ENCODE measurements around the gene MS4A2. TPM values are rescaled to one million over a fixed set of nuclear protein-coding genes. Genes with fewer than 3 reads are reported as not detected.
A peak's percentile ranks its signal among the peaks of the same experiment; 100 is the strongest.

Gene MS4A2
- total RNA-seq, 1 experiment from 2014 or later: not detected

GRCh38 chr11:60124802-60125432 lies 36.5 kb downstream of the MS4A2 start:
- H3K4me2 ChIP-seq (ENCODE audit: low read length): peak overlapping the region; percentile 14; the same call in 1 of the 2 replicates
- peak overlapping the region; percentile 84 for H3K27ac ChIP-seq (ENCODE audit: low read length)
- intact Hi-C loops (cut with micrococcal nuclease): no loop called here
- H3K9me2 ChIP-seq (replicated peaks; ENCODE audit: low read length): no peaks in the 10 kb centered on the region
- no peak overlapping the region for H2AFZ ChIP-seq (ENCODE audit: low read length)
- peaks cover 34% of the 10 kb centered on the region for H3K4me1 ChIP-seq (ENCODE audit: insufficient read depth, low read length)
- H3K36me3 ChIP-seq (ENCODE audit: low read depth, low read length): no peaks in the 10 kb centered on the region
- no peak for ATAC-seq
- no peaks in the 10 kb centered on the region for H3F3A ChIP-seq (ENCODE audit: low read length, unreplicated experiment)
- H3K27me3 ChIP-seq (ENCODE audit: low read length): no peaks in the 10 kb centered on the region
- H4K20me1 ChIP-seq (ENCODE audit: low read length): no peaks in the 10 kb centered on the region
- H3K4me3 ChIP-seq (ENCODE audit: low read length): no peak overlapping the region
- peak overlapping the region; percentile 38 for H3K9ac ChIP-seq (ENCODE audit: low read length)
- no peak for DNase-seq
- TF ChIP-seq CTCF (conservative IDR thresholded peaks at IDR 0.05; ENCODE audit: low read depth, low read length): no peak
- TF ChIP-seq EZH2 (IDR thresholded peaks at IDR 0.05; ENCODE audit: low read length, unreplicated experiment): no peak
- TF ChIP-seq EZH2phosphoT487 (IDR thresholded peaks at IDR 0.05; ENCODE audit: borderline replicate concordance, low read length): no peak
- H3K79me2 ChIP-seq (ENCODE audit: low read length): no peaks in the 10 kb centered on the region
- POLR2A ChIA-PET (ENCODE audit: unreplicated experiment): no interaction called here
- no peaks in the 10 kb centered on the region for H3K9me3 ChIP-seq (ENCODE audit: low read length)
- CTCF ChIA-PET: no interaction called here
- no TSS peak for BruUV-seq (replicated peaks)

GRCh38 chr11:60125956-60126585 lies 37.6 kb downstream of the MS4A2 start:
- Histone ChIP-seq H3K4me2 (ENCODE audit: low read length) (peak overlapping the region; percentile 65), H4K20me1 (ENCODE audit: low read length) (no peaks in the 10 kb centered on the region), H3K4me1 (ENCODE audit: insufficient read depth, low read length) (peaks cover 37% of the 10 kb centered on the region), H3K79me2 (ENCODE audit: low read length) (no peaks in the 10 kb centered on the region), H3K9me2 (replicated peaks; ENCODE audit: low read length) (no peaks in the 10 kb centered on the region), H3K27ac (ENCODE audit: low read length) (peak overlapping the region; percentile 93), H3K36me3 (ENCODE audit: low read depth, low read length) (no peaks in the 10 kb centered on the region), H3K27me3 (ENCODE audit: low read length) (no peaks in the 10 kb centered on the region), H2AFZ (ENCODE audit: low read length) (no peak overlapping the region), H3K4me3 (ENCODE audit: low read length) (no peak overlapping the region), H3K9me3 (ENCODE audit: low read length) (no peaks in the 10 kb centered on the region), H3F3A (ENCODE audit: low read length, unreplicated experiment) (no peaks in the 10 kb centered on the region), H3K9ac (ENCODE audit: low read length) (peak overlapping the region; percentile 74)
- no TSS peak for BruUV-seq (replicated peaks)
- peak; percentile 38 for ATAC-seq
- ChIA-PET CTCF (no interaction called here), POLR2A (ENCODE audit: unreplicated experiment) (no interaction called here)
- DNase-seq: peak; percentile 98
- intact Hi-C loops (cut with micrococcal nuclease): no loop called here
- no peak for TF ChIP-seq CTCF (conservative IDR thresholded peaks at IDR 0.05; ENCODE audit: low read depth, low read length)
- TF ChIP-seq EZH2phosphoT487 (IDR thresholded peaks at IDR 0.05; ENCODE audit: borderline replicate concordance, low read length): no peak
- TF ChIP-seq EZH2 (IDR thresholded peaks at IDR 0.05; ENCODE audit: low read length, unreplicated experiment): no peak

- Histone ChIP-seq H3K36me3 (ENCODE audit: low read depth, low read length) (no peaks in the 10 kb centered on the region), H3K27me3 (ENCODE audit: low read length) (no peaks in the 10 kb centered on the region), H3K9me2 (replicated peaks; ENCODE audit: low read length) (no peaks in the 10 kb centered on the region), H3K9ac (ENCODE audit: low read length) (peak overlapping the region; percentile 74), H3K27ac (ENCODE audit: low read length) (peak overlapping the region; percentile 93), H3K4me3 (ENCODE audit: low read length) (0 out of 2 replicates have a peak overlapping the region, but pooled peaks have one; percentile 8), H3K9me3 (ENCODE audit: low read length) (no peaks in the 10 kb centered on the region), H3K4me1 (ENCODE audit: insufficient read depth, low read length) (peaks cover 37% of the 10 kb centered on the region), H3K4me2 (ENCODE audit: low read length) (peak overlapping the region; percentile 65), H4K20me1 (ENCODE audit: low read length) (no peaks in the 10 kb centered on the region), H3K79me2 (ENCODE audit: low read length) (no peaks in the 10 kb centered on the region), H2AFZ (ENCODE audit: low read length) (peak overlapping the region; percentile 35; the same call in 1 of the 2 replicates), H3F3A (ENCODE audit: low read length, unreplicated experiment) (no peaks in the 10 kb centered on the region)
- DNase-seq (peak; percentile 86), ATAC-seq (peak; percentile 27; the same call in 1 of the 2 replicates)
- ChIA-PET POLR2A (ENCODE audit: unreplicated experiment) (no interaction called here), CTCF (no interaction called here)
- intact Hi-C loops (cut with micrococcal nuclease): no loop called here
- BruUV-seq (replicated peaks): no TSS peak
- TF ChIP-seq EZH2 (IDR thresholded peaks at IDR 0.05; ENCODE audit: low read length, unreplicated experiment) (no peak), CTCF (conservative IDR thresholded peaks at IDR 0.05; ENCODE audit: low read depth, low read length) (no peak), EZH2phosphoT487 (IDR thresholded peaks at IDR 0.05; ENCODE audit: borderline replicate concordance, low read length) (no peak)
Observed at GRCh38 chr11:60127311-60127811, 38.9 kb downstream of the MS4A2 start.
